NB4 (cell line): Measurements from ENCODE around the gene PRKAG3.

Experiments used
- DNase-seq: peaks from one replicate; pipeline ENCODE4 v3.0.0; 2010; ENCODE audit warnings: low read depth
- H3K4me3 ChIP-seq: one replicate; pipeline ENCODE4 v1.5.1; 2011; ENCODE audit warnings: mild to moderate bottlenecking, low read depth, low read length, moderate library complexity
- CTCF ChIP-seq: IDR thresholded peaks from one replicate; pipeline ENCODE4 v1.5.1; 2012; ENCODE audit warnings: low read depth, low read length
- MAX ChIP-seq: IDR thresholded peaks from 2 replicates; pipeline ENCODE4 v1.6.1; 2011; ENCODE audit warnings: low read depth, low read length
- MYC ChIP-seq: IDR thresholded peaks from 2 replicates; pipeline ENCODE4 v1.6.1; 2011; ENCODE audit warnings: low read depth, low read length
- POLR2A ChIP-seq: IDR thresholded peaks from 2 replicates; pipeline ENCODE4 v1.6.1; 2011; ENCODE audit warnings: mild to moderate bottlenecking; ENCODE audit not compliant: insufficient read length; ENCODE audit errors: extremely low read depth

PRKAG3 gene

GRCh38 chr2:218873359-218874194 is 42.0 kb upstream of the PRKAG3 start:
- no peak overlapping the region for H3K4me3 ChIP-seq
- DNase-seq = no peak

GRCh38 chr2:218872645-218873358 is 41.2 kb upstream of the PRKAG3 start:
- H3K4me3 ChIP-seq = no peak overlapping the region
- DNase-seq = no peak
- no peak for TF ChIP-seq CTCF

More at GRCh38 chr2:218873359-218874194, 42.0 kb upstream of the PRKAG3 start:
- TF ChIP-seq POLR2A (no peak), MAX (no peak), CTCF (no peak), MYC (no peak)

- DNase-seq = no peak
- H3K4me3 ChIP-seq = peak overlapping the region; percentile 32
Observed at GRCh38 chr2:218871345-218872302, 40.0 kb upstream of the PRKAG3 start.

GRCh38 chr2:218870984-218871344 is 39.4 kb upstream of the PRKAG3 start:
- peak; percentile 57 for DNase-seq
- no peak overlapping the region for H3K4me3 ChIP-seq

More at GRCh38 chr2:218871345-218872302, 40.0 kb upstream of the PRKAG3 start:
- TF ChIP-seq MYC = no peak
- no peak for TF ChIP-seq POLR2A
- no peak for TF ChIP-seq MAX
- no peak for TF ChIP-seq CTCF

GRCh38 chr2:218869064-218869463 is 37.5 kb upstream of the PRKAG3 start:
- DNase-seq = no peak
- TF ChIP-seq MAX (no peak), MYC (no peak), CTCF (no peak), POLR2A (no peak)
- no peak overlapping the region for H3K4me3 ChIP-seq

More at GRCh38 chr2:218870984-218871344, 39.4 kb upstream of the PRKAG3 start:
- no peak for TF ChIP-seq MYC
- TF ChIP-seq MAX = no peak

GRCh38 chr2:218867900-218868299 is 36.3 kb upstream of the PRKAG3 start:
- DNase-seq = no peak
- H3K4me3 ChIP-seq = no peak overlapping the region
- TF ChIP-seq CTCF = no peak
- TF ChIP-seq POLR2A = no peak
- no peak for TF ChIP-seq MYC
- TF ChIP-seq MAX = no peak
